ENCODE results near the gene TBXAS1. TPM values are rescaled to one million over a fixed set of nuclear protein-coding genes. Genes with fewer than 3 reads are reported as not detected.

TBXAS1 gene
- polyA plus RNA-seq, 1 experiment, result 53.2 TPM

GRCh38 chr7:139896288-139896687 lies 67.2 kb downstream of the TBXAS1 start:
- ChIA-PET POLR2A (no interaction called here), CTCF (interaction anchor here (1.1 kb wide), 1 partner anchor 64 kb away, joined by 3 read pairs; no protein-coding TSS in a partner anchor)
- no peak for TF ChIP-seq CTCF (IDR thresholded peaks at IDR 0.05; ENCODE audit: low read depth, low read length)
- no peak overlapping the region for H3K27ac ChIP-seq (ENCODE audit: low read depth, low read length)
- no peaks in the 10 kb centered on the region; the same call in 1 of the 2 replicates for H3K9me3 ChIP-seq (ENCODE audit: control insufficient read depth, insufficient read depth, low read length)
- no peaks in the 10 kb centered on the region for H3K27me3 ChIP-seq (ENCODE audit: control insufficient read depth, insufficient read depth, low read length)
- DNase-seq (ENCODE audit: low read depth, low spot score), result no peak
- H3K4me3 ChIP-seq (ENCODE audit: low read depth, low read length), result no peak overlapping the region

- ChIA-PET CTCF (no interaction called here), POLR2A (interaction anchor here (1.2 kb wide), 1 partner anchor 17 kb away, joined by 3 read pairs; no protein-coding TSS in a partner anchor)
- no peak for DNase-seq (ENCODE audit: low read depth, low spot score)
- Histone ChIP-seq H3K27me3 (ENCODE audit: control insufficient read depth, insufficient read depth, low read length) (no peaks in the 10 kb centered on the region), H3K9me3 (ENCODE audit: control insufficient read depth, insufficient read depth, low read length) (no peaks in the 10 kb centered on the region; the same call in 1 of the 2 replicates), H3K27ac (ENCODE audit: low read depth, low read length) (no peak overlapping the region), H3K4me3 (ENCODE audit: low read depth, low read length) (no peak overlapping the region)
- TF ChIP-seq CTCF (IDR thresholded peaks at IDR 0.05; ENCODE audit: low read depth, low read length), result no peak
These were observed 67.8 kb downstream of the TBXAS1 start for GRCh38 chr7:139896831-139897230.

GRCh38 chr7:139897422-139898090 lies 68.5 kb downstream of the TBXAS1 start:
- no peak for TF ChIP-seq CTCF (IDR thresholded peaks at IDR 0.05; ENCODE audit: low read depth, low read length)
- Histone ChIP-seq H3K4me3 (ENCODE audit: low read depth, low read length) (no peak overlapping the region), H3K27ac (ENCODE audit: low read depth, low read length) (no peak overlapping the region), H3K27me3 (ENCODE audit: control insufficient read depth, insufficient read depth, low read length) (no peaks in the 10 kb centered on the region), H3K9me3 (ENCODE audit: control insufficient read depth, insufficient read depth, low read length) (no peaks in the 10 kb centered on the region; the same call in 1 of the 2 replicates)
- ChIA-PET CTCF (no interaction called here), POLR2A (interaction anchor here (1.2 kb wide), 1 partner anchor 17 kb away, joined by 3 read pairs; no protein-coding TSS in a partner anchor)
- DNase-seq (ENCODE audit: low read depth, low spot score), result no peak

GRCh38 chr7:139898483-139898882 lies 69.4 kb downstream of the TBXAS1 start:
- ChIA-PET CTCF (no interaction called here), POLR2A (no interaction called here)
- H3K27ac ChIP-seq (ENCODE audit: low read depth, low read length), result no peak overlapping the region
- H3K4me3 ChIP-seq (ENCODE audit: low read depth, low read length), result no peak overlapping the region
- no peak for TF ChIP-seq CTCF (IDR thresholded peaks at IDR 0.05; ENCODE audit: low read depth, low read length)
- H3K9me3 ChIP-seq (ENCODE audit: control insufficient read depth, insufficient read depth, low read length), result no peaks in the 10 kb centered on the region; the same call in 1 of the 2 replicates
- DNase-seq (ENCODE audit: low read depth, low spot score), result no peak
- H3K27me3 ChIP-seq (ENCODE audit: control insufficient read depth, insufficient read depth, low read length), result no peaks in the 10 kb centered on the region

- no peak for TF ChIP-seq CTCF (IDR thresholded peaks at IDR 0.05; ENCODE audit: low read depth, low read length)
- no peaks in the 10 kb centered on the region for H3K27me3 ChIP-seq (ENCODE audit: control insufficient read depth, insufficient read depth, low read length)
- no peak overlapping the region for H3K4me3 ChIP-seq (ENCODE audit: low read depth, low read length)
- POLR2A ChIA-PET, result no interaction called here
- no peak for DNase-seq (ENCODE audit: low read depth, low spot score)
- CTCF ChIA-PET, result no interaction called here
- H3K27ac ChIP-seq (ENCODE audit: low read depth, low read length), result no peak overlapping the region
- no peaks in the 10 kb centered on the region; the same call in 1 of the 2 replicates for H3K9me3 ChIP-seq (ENCODE audit: control insufficient read depth, insufficient read depth, low read length)
These were observed 70.4 kb downstream of the TBXAS1 start for GRCh38 chr7:139899328-139899955.
